ENCODE measurements around the gene CADPS2.
"Not testable (repeated sequence)": the region's sequence is repeated elsewhere in the genome, so short reads cannot be mapped to it uniquely, and the experiment has no call there.

Gene CADPS2

GRCh38 chr7:122635481-122635880 is 250.8 kb downstream of the CADPS2 start:
- not testable (repeated sequence) for H3K27me3 ChIP-seq (ENCODE audit: insufficient read depth, low read length); H3K9me3 ChIP-seq (ENCODE audit: insufficient read depth, low read depth, low read length); H3K27ac ChIP-seq (ENCODE audit: low read depth, low read length); H3K36me3 ChIP-seq (ENCODE audit: insufficient read depth, low read length); H3K9ac ChIP-seq (ENCODE audit: low read depth, low read length); H3K4me3 ChIP-seq (ENCODE audit: low read length); H3K4me1 ChIP-seq (ENCODE audit: insufficient read depth, low read length)
- no CpG with 5 or more reads among the region's 2 CpGs for WGBS

- H3K36me3 ChIP-seq (ENCODE audit: insufficient read depth, low read length) = no peaks in the 10 kb centered on the region
- WGBS = 90% methylated on average over 3 of the region's 3 CpGs
- H3K4me3 ChIP-seq (ENCODE audit: low read length) = no peak overlapping the region
- H3K9me3 ChIP-seq (ENCODE audit: insufficient read depth, low read depth, low read length) = no peaks in the 10 kb centered on the region
- no peaks in the 10 kb centered on the region for H3K4me1 ChIP-seq (ENCODE audit: insufficient read depth, low read length)
- no peak overlapping the region for H3K27ac ChIP-seq (ENCODE audit: low read depth, low read length)
- H3K27me3 ChIP-seq (ENCODE audit: insufficient read depth, low read length) = no peaks in the 10 kb centered on the region
- H3K9ac ChIP-seq (ENCODE audit: low read depth, low read length) = no peak overlapping the region
These were observed 252.8 kb downstream of the CADPS2 start for GRCh38 chr7:122633472-122633871.

- Histone ChIP-seq H3K27ac (ENCODE audit: low read depth, low read length) (no peak overlapping the region), H3K36me3 (ENCODE audit: insufficient read depth, low read length) (no peaks in the 10 kb centered on the region), H3K27me3 (ENCODE audit: insufficient read depth, low read length) (no peaks in the 10 kb centered on the region), H3K9ac (ENCODE audit: low read depth, low read length) (no peak overlapping the region), H3K4me1 (ENCODE audit: insufficient read depth, low read length) (no peaks in the 10 kb centered on the region), H3K9me3 (ENCODE audit: insufficient read depth, low read depth, low read length) (no peaks in the 10 kb centered on the region), H3K4me3 (ENCODE audit: low read length) (no peak overlapping the region)
These were observed 254.0 kb downstream of the CADPS2 start for GRCh38 chr7:122632238-122632637.

- H3K27me3 ChIP-seq (ENCODE audit: insufficient read depth, low read length) = no peaks in the 10 kb centered on the region
- no peak overlapping the region for H3K27ac ChIP-seq (ENCODE audit: low read depth, low read length)
- no peak overlapping the region for H3K4me3 ChIP-seq (ENCODE audit: low read length)
- H3K9ac ChIP-seq (ENCODE audit: low read depth, low read length) = no peak overlapping the region
- no peaks in the 10 kb centered on the region for H3K9me3 ChIP-seq (ENCODE audit: insufficient read depth, low read depth, low read length)
- H3K4me1 ChIP-seq (ENCODE audit: insufficient read depth, low read length) = no peaks in the 10 kb centered on the region
- H3K36me3 ChIP-seq (ENCODE audit: insufficient read depth, low read length) = no peaks in the 10 kb centered on the region
These were observed 256.8 kb downstream of the CADPS2 start for GRCh38 chr7:122629412-122629953.

GRCh38 chr7:122628651-122629411 is 257.4 kb downstream of the CADPS2 start:
- H3K9ac ChIP-seq (ENCODE audit: low read depth, low read length) = no peak overlapping the region
- no peaks in the 10 kb centered on the region for H3K36me3 ChIP-seq (ENCODE audit: insufficient read depth, low read length)
- H3K9me3 ChIP-seq (ENCODE audit: insufficient read depth, low read depth, low read length) = no peaks in the 10 kb centered on the region
- no peak overlapping the region for H3K27ac ChIP-seq (ENCODE audit: low read depth, low read length)
- H3K4me1 ChIP-seq (ENCODE audit: insufficient read depth, low read length) = no peaks in the 10 kb centered on the region
- WGBS = 96% methylated on average over 2 of the region's 5 CpGs
- no peak overlapping the region for H3K4me3 ChIP-seq (ENCODE audit: low read length)
- H3K27me3 ChIP-seq (ENCODE audit: insufficient read depth, low read length) = no peaks in the 10 kb centered on the region

- no peaks in the 10 kb centered on the region for H3K36me3 ChIP-seq (ENCODE audit: insufficient read depth, low read length)
- H3K9ac ChIP-seq (ENCODE audit: low read depth, low read length) = no peak overlapping the region
- no peaks in the 10 kb centered on the region for H3K9me3 ChIP-seq (ENCODE audit: insufficient read depth, low read depth, low read length)
- 93% methylated on average over 3 of the region's 3 CpGs for WGBS
- no peaks in the 10 kb centered on the region for H3K4me1 ChIP-seq (ENCODE audit: insufficient read depth, low read length)
- H3K27me3 ChIP-seq (ENCODE audit: insufficient read depth, low read length) = no peaks in the 10 kb centered on the region
- no peak overlapping the region for H3K4me3 ChIP-seq (ENCODE audit: low read length)
- H3K27ac ChIP-seq (ENCODE audit: low read depth, low read length) = no peak overlapping the region
These were observed 259.5 kb downstream of the CADPS2 start for GRCh38 chr7:122626785-122627184.

GRCh38 chr7:122622682-122623081 is 263.6 kb downstream of the CADPS2 start:
- Histone ChIP-seq H3K4me3 (ENCODE audit: low read length) (no peak overlapping the region), H3K4me1 (ENCODE audit: insufficient read depth, low read length) (no peaks in the 10 kb centered on the region), H3K36me3 (ENCODE audit: insufficient read depth, low read length) (no peaks in the 10 kb centered on the region), H3K9me3 (ENCODE audit: insufficient read depth, low read depth, low read length) (no peaks in the 10 kb centered on the region), H3K27me3 (ENCODE audit: insufficient read depth, low read length) (no peaks in the 10 kb centered on the region), H3K27ac (ENCODE audit: low read depth, low read length) (no peak overlapping the region), H3K9ac (ENCODE audit: low read depth, low read length) (no peak overlapping the region)
- 94% methylated on average over 1 of the region's 1 CpG for WGBS

GRCh38 chr7:122619664-122620063 is 266.6 kb downstream of the CADPS2 start:
- 69% methylated on average over 2 of the region's 2 CpGs for WGBS
- no peaks in the 10 kb centered on the region for H3K9me3 ChIP-seq (ENCODE audit: insufficient read depth, low read depth, low read length)

GRCh38 chr7:122618585-122619189 is 267.6 kb downstream of the CADPS2 start:
- no peak overlapping the region for H3K27ac ChIP-seq (ENCODE audit: low read depth, low read length)
- H3K4me1 ChIP-seq (ENCODE audit: insufficient read depth, low read length) = no peaks in the 10 kb centered on the region
- no peaks in the 10 kb centered on the region for H3K27me3 ChIP-seq (ENCODE audit: insufficient read depth, low read length)
- H3K9ac ChIP-seq (ENCODE audit: low read depth, low read length) = no peak overlapping the region
- no peak overlapping the region for H3K4me3 ChIP-seq (ENCODE audit: low read length)
- no peaks in the 10 kb centered on the region for H3K9me3 ChIP-seq (ENCODE audit: insufficient read depth, low read depth, low read length)
- WGBS = 84% methylated on average over 2 of the region's 2 CpGs
- no peaks in the 10 kb centered on the region for H3K36me3 ChIP-seq (ENCODE audit: insufficient read depth, low read length)

More at GRCh38 chr7:122619664-122620063, 266.6 kb downstream of the CADPS2 start:
- Histone ChIP-seq H3K4me3 (ENCODE audit: low read length) (no peak overlapping the region), H3K27me3 (ENCODE audit: insufficient read depth, low read length) (no peaks in the 10 kb centered on the region), H3K36me3 (ENCODE audit: insufficient read depth, low read length) (no peaks in the 10 kb centered on the region), H3K9ac (ENCODE audit: low read depth, low read length) (no peak overlapping the region), H3K4me1 (ENCODE audit: insufficient read depth, low read length) (no peaks in the 10 kb centered on the region), H3K27ac (ENCODE audit: low read depth, low read length) (no peak overlapping the region)

GRCh38 chr7:122616951-122617350 is 269.3 kb downstream of the CADPS2 start:
- H3K36me3 ChIP-seq (ENCODE audit: insufficient read depth, low read length) = no peaks in the 10 kb centered on the region
- no peak overlapping the region for H3K9ac ChIP-seq (ENCODE audit: low read depth, low read length)
- H3K27ac ChIP-seq (ENCODE audit: low read depth, low read length) = no peak overlapping the region
- H3K27me3 ChIP-seq (ENCODE audit: insufficient read depth, low read length) = no peaks in the 10 kb centered on the region
- no peaks in the 10 kb centered on the region for H3K4me1 ChIP-seq (ENCODE audit: insufficient read depth, low read length)
- H3K9me3 ChIP-seq (ENCODE audit: insufficient read depth, low read depth, low read length) = no peaks in the 10 kb centered on the region
- WGBS = 93% methylated on average over 2 of the region's 3 CpGs
- no peak overlapping the region for H3K4me3 ChIP-seq (ENCODE audit: low read length)

GRCh38 chr7:122605929-122606328 is 280.3 kb downstream of the CADPS2 start:
- no peaks in the 10 kb centered on the region for H3K36me3 ChIP-seq (ENCODE audit: insufficient read depth, low read length)
- no peak overlapping the region for H3K9ac ChIP-seq (ENCODE audit: low read depth, low read length)
- H3K4me3 ChIP-seq (ENCODE audit: low read length) = no peak overlapping the region
- H3K27ac ChIP-seq (ENCODE audit: low read depth, low read length) = no peak overlapping the region
- H3K9me3 ChIP-seq (ENCODE audit: insufficient read depth, low read depth, low read length) = no peaks in the 10 kb centered on the region
- no peaks in the 10 kb centered on the region for H3K4me1 ChIP-seq (ENCODE audit: insufficient read depth, low read length)
- H3K27me3 ChIP-seq (ENCODE audit: insufficient read depth, low read length) = no peaks in the 10 kb centered on the region
- WGBS = 100% methylated on average over 2 of the region's 2 CpGs

Data from HUES64 (cell line).